ENCODE measurements around the gene ACSM2A.
"Not testable (repeated sequence)": the region's sequence is repeated elsewhere in the genome, so short reads cannot be mapped to it uniquely, and the experiment has no call there.

GRCh38 chr16:20423772-20424128 lies 27.6 kb upstream of the ACSM2A start:
- TF ChIP-seq CTCF, POLR2A (IDR thresholded peaks at IDR 0.05): not testable (repeated sequence)
